SK-N-SH treated with all-trans-retinoic acid at 6 μM for 48 hours (cell line): ENCODE data around the gene EGLN2.
"Not testable (repeated sequence)": the region's sequence is repeated elsewhere in the genome, so short reads cannot be mapped to it uniquely, and the experiment has no call there.

Experiments used
- ATAC-seq: fragments of 200-7000 bp; cut with Tn5 transposase; 3 replicates; pipeline ENCODE4 v1.9.1; 2020; ENCODE audit warnings: mild to moderate bottlenecking, moderate library complexity
- BACH2 ChIP-seq: fragments of 250-450 bp; sonication (Bioruptor Pico); IDR thresholded peaks from 2 replicates; pipeline ENCODE4 v1.9.0; 2021; ENCODE audit warnings: mild to moderate bottlenecking, borderline replicate concordance
- CSDC2 ChIP-seq: fragments of 250-450 bp; sonication (Bioruptor Pico); IDR thresholded peaks from 2 replicates; pipeline ENCODE4 v1.5.0; 2020; ENCODE audit warnings: mild to moderate bottlenecking, moderate library complexity
- CSRNP3 ChIP-seq: fragments of 250-450 bp; sonication (Bioruptor Pico); IDR thresholded peaks from 2 replicates; pipeline ENCODE4 v1.5.1; 2021; ENCODE audit warnings: mild to moderate bottlenecking, moderate library complexity
- OSR1 ChIP-seq: fragments of 250-450 bp; sonication (Bioruptor Pico); IDR thresholded peaks from 2 replicates; pipeline ENCODE4 v1.8.0; 2022; ENCODE audit warnings: moderate library complexity, mild to moderate bottlenecking, inconsistent platforms
- POU6F1 ChIP-seq: fragments of 250-450 bp; sonication (Bioruptor Pico); IDR thresholded peaks from 2 replicates; pipeline ENCODE4 v1.8.0; 2021; ENCODE audit warnings: low read depth, mild to moderate bottlenecking, moderate library complexity, borderline replicate concordance
- PPARA ChIP-seq: fragments of 250-450 bp; sonication (Bioruptor Pico); IDR thresholded peaks from 2 replicates; pipeline ENCODE4 v1.5.0; 2020; ENCODE audit warnings: mild to moderate bottlenecking, borderline replicate concordance
- RARB ChIP-seq: fragments of 250-450 bp; sonication (Bioruptor Pico); IDR thresholded peaks from 2 replicates; pipeline ENCODE4 v1.8.0; 2021; ENCODE audit warnings: mild to moderate bottlenecking, moderate library complexity
- SNAI2 ChIP-seq: fragments of 250-450 bp; sonication (Bioruptor Pico); IDR thresholded peaks from 2 replicates; pipeline ENCODE4 v1.5.0; 2020; ENCODE audit warnings: mild to moderate bottlenecking, moderate library complexity
- TCF4 ChIP-seq: fragments of 250-450 bp; sonication (Bioruptor Pico); IDR thresholded peaks from 2 replicates; pipeline ENCODE4 v1.8.0; 2021; ENCODE audit warnings: mild to moderate bottlenecking, moderate library complexity, borderline replicate concordance
- TOX ChIP-seq: fragments of 250-450 bp; sonication (Bioruptor Pico); IDR thresholded peaks from 2 replicates; pipeline ENCODE4 v1.8.0; 2021; ENCODE audit warnings: mild to moderate bottlenecking, moderate library complexity, borderline replicate concordance
- TSHZ2 ChIP-seq: fragments of 250-450 bp; sonication (Bioruptor Pico); IDR thresholded peaks from 2 replicates; pipeline ENCODE4 v1.5.0; 2020; ENCODE audit warnings: mild to moderate bottlenecking, moderate library complexity
- ZC3H10 ChIP-seq: fragments of 250-450 bp; sonication (Bioruptor Pico); IDR thresholded peaks from 2 replicates; pipeline ENCODE4 v1.5.1; 2021; ENCODE audit warnings: mild to moderate bottlenecking, moderate library complexity
- ZFP3 ChIP-seq: fragments of 250-450 bp; sonication (Bioruptor Pico); IDR thresholded peaks from 2 replicates; pipeline ENCODE4 v1.5.0; 2020; ENCODE audit warnings: mild to moderate bottlenecking, moderate library complexity
- ZNF565 ChIP-seq: fragments of 450-650 bp; formaldehyde crosslinking; conservative IDR thresholded peaks from 2 replicates; pipeline ENCODE4 v1.5.0; 2020; ENCODE audit warnings: low read depth, mild to moderate bottlenecking, moderate library complexity
- ZNF70 ChIP-seq: fragments of 450-650 bp; formaldehyde crosslinking; IDR thresholded peaks from 2 replicates; pipeline ENCODE4 v1.5.0; 2020; ENCODE audit warnings: mild to moderate bottlenecking, moderate library complexity
- ZNF8 ChIP-seq: fragments of 450-650 bp; formaldehyde crosslinking; IDR thresholded peaks from 2 replicates; pipeline ENCODE4 v1.5.0; 2020; ENCODE audit warnings: mild to moderate bottlenecking, moderate library complexity

Gene EGLN2

GRCh38 chr19:40777937-40778705, 20.9 kb upstream of the EGLN2 start, which contains the start of gene RAB4B:
Gene RAB4B, plus strand, starts transcription at chr19:40778247. Its CDS starts 129 bp downstream, at chr19:40778376.
- TF ChIP-seq PPARA (CRISPR knock-in tag) (no peak), TCF4 (0 out of 2 replicates have a peak, but pooled peaks have one; percentile 13)
- TF ChIP-seq, all 23 proteins: peak for 1
- ATAC-seq = peak; percentile 90

DNA sequence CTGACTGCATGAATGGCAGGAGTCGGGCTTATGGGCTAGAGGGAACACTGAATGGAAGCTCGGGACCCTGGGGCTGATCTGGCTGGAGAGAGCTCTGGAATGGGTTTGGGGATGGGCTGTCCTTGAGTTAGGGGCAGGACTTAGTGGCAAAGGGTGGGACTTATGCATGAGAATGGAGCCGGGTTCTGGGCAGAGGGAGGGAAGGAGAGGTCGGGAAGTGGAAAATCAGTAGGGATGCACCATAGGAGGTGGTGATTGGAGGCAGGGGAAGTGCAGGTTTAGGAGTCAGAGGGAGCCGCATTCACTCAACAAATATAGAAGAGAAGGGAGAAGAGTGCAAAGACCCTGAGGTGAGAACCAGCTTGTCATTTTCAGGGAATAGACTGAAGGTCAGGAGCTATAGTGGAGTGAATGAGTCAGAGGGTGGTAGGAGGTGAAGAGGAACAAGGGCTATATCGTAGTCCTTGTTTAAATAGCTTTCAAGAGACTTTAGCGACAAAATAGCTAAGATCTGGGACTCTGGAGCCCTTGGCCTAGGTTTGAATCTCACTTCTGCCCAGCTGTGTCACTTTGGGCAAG, 20.2 kb upstream of the EGLN2 start:
- peak; percentile 78; the same call in 1 of the 3 replicates for ATAC-seq
- TF ChIP-seq RARB (CRISPR knock-in tag) = no peak
- TF ChIP-seq ZNF70 (CRISPR knock-in tag) = peak; percentile 81

GRCh38 chr19:40780582-40780981, 18.4 kb upstream of the EGLN2 start:
- no peak for ATAC-seq
- TF ChIP-seq CSRNP3 (CRISPR knock-in tag) (no peak), POU6F1 (no peak), SNAI2 (CRISPR knock-in tag) (no peak), ZNF565 (CRISPR knock-in tag) (no peak), ZFP3 (no peak), TSHZ2 (CRISPR knock-in tag) (no peak)

- TF ChIP-seq CSDC2 (CRISPR knock-in tag) = no peak
- no peak for ATAC-seq
Observed at GRCh38 chr19:40781140-40781539, 17.9 kb upstream of the EGLN2 start.

DNA sequence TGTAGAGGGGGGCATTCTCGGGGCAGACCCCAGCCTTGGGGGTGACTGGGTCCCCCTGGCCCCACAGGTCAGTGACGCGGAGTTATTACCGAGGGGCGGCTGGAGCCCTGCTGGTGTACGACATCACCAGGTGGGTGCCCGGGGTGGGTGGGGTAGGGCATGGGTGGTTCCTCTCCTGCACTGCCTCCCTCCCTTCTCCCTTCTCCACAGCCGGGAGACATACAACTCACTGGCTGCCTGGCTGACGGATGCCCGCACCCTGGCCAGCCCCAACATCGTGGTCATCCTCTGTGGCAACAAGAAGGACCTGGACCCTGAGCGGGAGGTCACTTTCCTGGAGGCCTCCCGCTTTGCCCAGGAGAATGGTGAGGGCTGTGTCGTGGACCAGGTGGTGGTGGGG, 15.3 kb upstream of the EGLN2 start:
- TF ChIP-seq TSHZ2 (CRISPR knock-in tag) (no peak), TOX (CRISPR knock-in tag) (no peak), PPARA (CRISPR knock-in tag) (no peak), ZNF70 (CRISPR knock-in tag) (no peak), OSR1 (no peak), BACH2 (CRISPR knock-in tag) (no peak), SNAI2 (CRISPR knock-in tag) (no peak), POU6F1 (no peak), ZC3H10 (no peak), ZFP3 (no peak), ZNF8 (CRISPR knock-in tag) (no peak)
- ATAC-seq = no peak

GRCh38 chr19:40784146-40784545, 14.8 kb upstream of the EGLN2 start:
- ATAC-seq = not testable (repeated sequence)
